Esophagus (tissue), 2 donors: ENCODE measurements around the gene CD2BP2. TPM values are rescaled to one million over a fixed set of nuclear protein-coding genes. Genes with fewer than 3 reads are reported as not detected.
"Not testable (repeated sequence)": the region's sequence is repeated elsewhere in the genome, so short reads cannot be mapped to it uniquely, and the experiment has no call there.

Experiments
- H3K27ac ChIP-seq, 2 donors: one replicate each; pipeline ENCODE4 v1.5.1; 2013; ENCODE audit warnings: low read depth in 2 of 2, mild to moderate bottlenecking in 2 of 2, inconsistent platforms in 1 of 2, low read length in 1 of 2, moderate library complexity in 1 of 2
- H3K27me3 ChIP-seq, 2 donors: one replicate each; pipeline ENCODE4 v1.6.1; 2013; ENCODE audit warnings: low read length in 2 of 2, control low read depth in 1 of 2, mild to moderate bottlenecking in 1 of 2; ENCODE audit not compliant: insufficient read depth in 2 of 2, control insufficient read depth in 1 of 2
- H3K36me3 ChIP-seq, 2 donors: one replicate each; pipeline ENCODE4 v1.6.1; 2013; ENCODE audit warnings: low read length in 1 of 2; ENCODE audit not compliant: control insufficient read depth in 2 of 2, insufficient read depth in 2 of 2
- H3K4me1 ChIP-seq, 2 donors: one replicate each; pipeline ENCODE4 v1.6.1; 2013; ENCODE audit warnings: low read length in 1 of 2; ENCODE audit not compliant: control insufficient read depth in 2 of 2, insufficient read depth in 2 of 2
- H3K4me3 ChIP-seq, 2 donors: one replicate each; pipeline ENCODE4 v1.5.1; 2013; ENCODE audit warnings: low read length in 2 of 2, mild to moderate bottlenecking in 2 of 2, low read depth in 1 of 2, moderate library complexity in 1 of 2
- H3K9me3 ChIP-seq, 2 donors: one replicate each; pipeline ENCODE4 v1.6.1; 2013; ENCODE audit warnings: mild to moderate bottlenecking in 2 of 2, low read depth in 1 of 2, low read length in 1 of 2, moderate library complexity in 1 of 2; ENCODE audit not compliant: control insufficient read depth in 2 of 2, insufficient read depth in 1 of 2
- WGBS, 2 donors: extraction: QIAGEN DNeasy Blood & Tissue Kit; methylation state at CpG; one replicate each; pipeline ENCODE4 v1.1.7; 2013; 5-methylcytosine and 5-hydroxymethylcytosine counted together
- polyA plus RNA-seq, 2 donors: library from polyadenylated mRNA; stranded (reverse); fragments of 200-250 nt; gene quantifications; one replicate each; pipeline ENCODE4 v1.2.3, GENCODE V29; 2013
- donor health status: healthy with polysubstance abuse.
- donor health status: Bipolar disorder and iron deficiency.

Gene CD2BP2
- 10 to 100 TPM; 25.2 to 34.3 TPM for polyA plus RNA-seq

GRCh38 chr16:30355144-30355953 is at the start of gene CD2BP2:
Gene CD2BP2 (minus strand): TSS chr16:30355308. CDS start chr16:30354681, 627 bp downstream.
- 0 to 1% methylated on average over 45 of the region's 45 CpGs for WGBS, 2 donors
- Histone ChIP-seq H3K27me3 (no peaks in the 10 kb centered on the region), H3K4me3 (peak within 1 kb of the TSS; percentile 95 to 98), H3K9me3 (no peaks in the 10 kb centered on the region), H3K36me3 (peaks cover 20 to 49% of the 10 kb centered on the region in 2 donors), H3K27ac (peak within 1 kb of the TSS; percentile 92 to 98), H3K4me1 (peaks cover 8 to 36% of the 10 kb centered on the region in 2 donors)

GRCh38 chr16:30401768-30402425 is 46.8 kb upstream of the CD2BP2 start:
- H3K4me3 ChIP-seq = no peak overlapping the region
- H3K4me1 ChIP-seq = peaks cover 0 to 2% of the 10 kb centered on the region in 2 donors
- no peaks in the 10 kb centered on the region for H3K27me3 ChIP-seq
- WGBS, 2 donors = 75 to 78% methylated on average over 8 of the region's 8 CpGs
- H3K27ac ChIP-seq = no peak overlapping the region
- H3K36me3 ChIP-seq = peaks cover 0 to 14% of the 10 kb centered on the region in 2 donors
- H3K9me3 ChIP-seq = no peaks in the 10 kb centered on the region

- H3K4me1 ChIP-seq = peaks cover 0 to 6% of the 10 kb centered on the region in 2 donors
- 12 to 20% methylated on average over 12 of the region's 12 CpGs for WGBS, 2 donors
- H3K4me3 ChIP-seq = peak overlapping the region; percentile 44 to 76
- no peaks in the 10 kb centered on the region for H3K9me3 ChIP-seq
- H3K36me3 ChIP-seq = peaks cover 0 to 14% of the 10 kb centered on the region in 2 donors
- H3K27me3 ChIP-seq = no peaks in the 10 kb centered on the region
- peak overlapping the region; percentile 75 to 82 for H3K27ac ChIP-seq
These were observed 44.5 kb upstream of the CD2BP2 start for GRCh38 chr16:30399435-30400186.

- Histone ChIP-seq H3K27me3 (no peaks in the 10 kb centered on the region), H3K9me3 (no peaks in the 10 kb centered on the region), H3K4me1 (peaks cover 0 to 6% of the 10 kb centered on the region in 2 donors), H3K4me3 (no peak overlapping the region), H3K36me3 (peaks cover 0 to 14% of the 10 kb centered on the region in 2 donors), H3K27ac (no peak overlapping the region)
- WGBS, 2 donors = 77 to 85% methylated on average over 23 of the region's 23 CpGs
These were observed 43.7 kb upstream of the CD2BP2 start for GRCh38 chr16:30398661-30399434.

GRCh38 chr16:30397776-30398660 is 42.9 kb upstream of the CD2BP2 start:
- no peak overlapping the region for H3K4me3 ChIP-seq
- H3K36me3 ChIP-seq = peaks cover 0 to 14% of the 10 kb centered on the region in 2 donors
- no peak overlapping the region for H3K27ac ChIP-seq
- no peaks in the 10 kb centered on the region for H3K9me3 ChIP-seq
- H3K4me1 ChIP-seq = peaks cover 0 to 6% of the 10 kb centered on the region in 2 donors
- WGBS, 2 donors = 90 to 91% methylated on average over 42 of the region's 42 CpGs
- H3K27me3 ChIP-seq = no peaks in the 10 kb centered on the region

GRCh38 chr16:30397056-30397455 is 41.9 kb upstream of the CD2BP2 start:
- Histone ChIP-seq H3K9me3 (no peaks in the 10 kb centered on the region), H3K27me3 (no peaks in the 10 kb centered on the region), H3K27ac (no peak overlapping the region), H3K4me3 (no peak overlapping the region), H3K36me3 (peaks cover 0 to 14% of the 10 kb centered on the region in 2 donors), H3K4me1 (peaks cover 0 to 6% of the 10 kb centered on the region in 2 donors)
- WGBS, 2 donors = 71 to 74% methylated on average over 4 of the region's 4 CpGs

GRCh38 chr16:30396627-30397026 is 41.5 kb upstream of the CD2BP2 start:
- peaks cover 0 to 14% of the 10 kb centered on the region in 2 donors for H3K36me3 ChIP-seq
- H3K27me3 ChIP-seq, H3K9me3 ChIP-seq, H3K27ac ChIP-seq, H3K4me3 ChIP-seq, H3K4me1 ChIP-seq: not testable (repeated sequence)
- WGBS, 2 donors = 66 to 79% methylated on average over 4 of the region's 4 CpGs

- H3K4me1 ChIP-seq = peaks cover 0 to 6% of the 10 kb centered on the region in 2 donors
- no peaks in the 10 kb centered on the region for H3K9me3 ChIP-seq
- no peaks in the 10 kb centered on the region for H3K27me3 ChIP-seq
- H3K4me3 ChIP-seq = peak overlapping the region; percentile 69
- peak overlapping the region in 1 of 2 donors; percentile 69 for H3K27ac ChIP-seq
- peaks cover 0 to 14% of the 10 kb centered on the region in 2 donors for H3K36me3 ChIP-seq
- WGBS, 2 donors = 13 to 14% methylated on average over 12 to 13 of the region's 13 CpGs
These were observed 41.0 kb upstream of the CD2BP2 start for GRCh38 chr16:30395992-30396585.
